Fibroblast of lung (primary cell): ENCODE results near the gene SLF1.

ENCODE experiments used
- CTCF ChIP-seq, 2 donors: IDR thresholded peaks in 1 of 2; conservative IDR thresholded peaks in 1 of 2; 1 replicate in 1 of 2; 2 replicates in 1 of 2; pipeline ENCODE4 v1.5.1; 2011 to 2012; ENCODE audit warnings: low read length in 2 of 2, control low read depth in 1 of 2, inconsistent platforms in 1 of 2, low read depth in 1 of 2, mild to moderate bottlenecking in 1 of 2
- EZH2 ChIP-seq: IDR thresholded peaks from 2 replicates; pipeline ENCODE4 v1.5.1; 2012; ENCODE audit warnings: low read length, control low read depth, mild to moderate bottlenecking; ENCODE audit errors: missing control alignments

DNA sequence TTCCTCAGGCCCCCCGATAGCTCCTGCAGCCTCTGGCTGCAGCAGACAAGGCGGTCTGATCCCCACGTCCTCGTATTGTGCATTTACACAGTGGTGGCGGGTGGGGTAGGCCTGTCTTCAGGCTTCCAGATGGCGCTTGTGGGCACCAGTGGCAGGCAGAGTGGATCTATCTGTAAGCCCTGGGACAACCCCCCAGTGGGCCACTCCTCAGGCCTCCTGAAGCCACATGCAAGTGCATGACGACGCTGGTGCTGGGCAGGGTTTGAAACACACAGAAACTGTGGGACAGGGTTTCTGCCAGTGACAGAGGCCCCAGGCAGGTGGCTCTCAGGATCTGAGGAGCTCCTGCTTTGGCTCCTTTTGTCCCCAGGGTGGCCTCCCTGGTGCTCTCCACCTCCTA lies 42.0 kb downstream of the SLF1 start:
- TF ChIP-seq EZH2 (no peak), CTCF (conservative IDR thresholded peaks at IDR 0.05 in 1 of 2, IDR thresholded peaks at IDR 0.05 in 1 of 2; ENCODE audit: low read depth in 1 of 2, low read length in 2 of 2) (no peak)
